Spleen (tissue), 11 donors: ENCODE data around the gene TMEM256. TPM values are rescaled to one million over a fixed set of nuclear protein-coding genes. Genes with fewer than 3 reads are reported as not detected.

Experiments
- DNase-seq: peaks from one replicate; pipeline ENCODE4 v3.0.0-alpha.2; 2020
- H3K27ac ChIP-seq, 8 donors: fragments of 200-600 bp; sonication (generic) in 7 of 8; 1 replicate in 4 of 8; 2 replicates in 4 of 8; pipeline versions ENCODE4 v1.5.0 to v1.8.0; 2016 to 2021; ENCODE audit warnings: inconsistent platforms in 4 of 8, mild to moderate bottlenecking in 4 of 8, moderate library complexity in 1 of 8
- H3K27me3 ChIP-seq, 7 donors: fragments of 200-600 bp; sonication (generic) in 6 of 7; replicated peaks in 1 of 7; 1 replicate in 4 of 7; 2 replicates in 3 of 7; pipeline versions ENCODE4 v1.5.0 to v1.8.0; 2016 to 2021; ENCODE audit warnings: inconsistent platforms in 3 of 7, mild to moderate bottlenecking in 1 of 7
- H3K36me3 ChIP-seq, 6 donors: fragments of 200-600 bp; sonication (generic) in 5 of 6; 1 replicate in 4 of 6; 2 replicates in 2 of 6; pipeline versions ENCODE4 v1.5.0 to v1.8.0; 2016 to 2021; ENCODE audit warnings: inconsistent platforms in 2 of 6
- H3K4me1 ChIP-seq, 6 donors: fragments of 200-600 bp; sonication (generic) in 5 of 6; 1 replicate in 3 of 6; 2 replicates in 3 of 6; pipeline versions ENCODE4 v1.5.0 to v1.8.0; 2016 to 2021; ENCODE audit warnings: inconsistent platforms in 3 of 6
- H3K4me3 ChIP-seq, 8 donors: fragments of 200-600 bp; sonication (generic) in 7 of 8; 1 replicate in 4 of 8; 2 replicates in 4 of 8; pipeline versions ENCODE4 v1.5.0 to v1.8.0; 2016 to 2021; ENCODE audit warnings: inconsistent platforms in 4 of 8, mild to moderate bottlenecking in 4 of 8, moderate library complexity in 2 of 8
- H3K9me3 ChIP-seq, 8 donors: fragments of 200-600 bp; sonication (generic) in 7 of 8; 1 replicate in 4 of 8; 2 replicates in 4 of 8; pipeline versions ENCODE4 v1.5.0 to v1.8.0; 2016 to 2021; ENCODE audit warnings: inconsistent platforms in 4 of 8
- POLR2A ChIP-seq, 3 donors: fragments of 450-650 bp; IDR thresholded peaks; one replicate each; pipeline ENCODE4 v1.5.1; 2017; ENCODE audit warnings: antibody characterized with exemption in 3 of 3, mild to moderate bottlenecking in 1 of 3
- POLR2AphosphoS5 ChIP-seq, 3 donors: sonication (generic); formaldehyde crosslinking; IDR thresholded peaks; one replicate each; pipeline ENCODE4 v1.5.1; 2017; ENCODE audit warnings: antibody characterized with exemption in 3 of 3
- WGBS, 5 donors: extraction: QIAGEN DNeasy Blood & Tissue Kit in 3 of 5; methylation state at CpG; one replicate each; pipeline versions ENCODE4 v1.1.5 to v1.1.7; 2013 to 2018; 5-methylcytosine and 5-hydroxymethylcytosine counted together
- intact Hi-C: fragments of 100-400 bp; cut with DNase I; formaldehyde crosslinking; loops from one replicate; pipeline ENCODE4 v1.15.0; 2023; ENCODE audit warnings: low total_unique reads
- polyA plus RNA-seq, 3 donors: library from polyadenylated mRNA; stranded (reverse); fragments of 200-250 nt; gene quantifications; one replicate each; pipeline ENCODE4 v1.2.1, GENCODE V29; 2013
- total RNA-seq, 7 donors: library from RNA; depleted of rRNA in 3 of 7; stranded (reverse); fragments of >200 nt in 3 of 7; fragmentation: NEBNext Ultra II Directional in 4 of 7; extraction: Animal tissue kit (Norgen Biotek cat#: 25700) in 4 of 7; gene quantifications; one replicate each; pipeline versions ENCODE4 v1.1.0 to v1.2.1, GENCODE V29; 2016 to 2021
- TF ChIP-seq, protein P1 (sequence below), 11 experiments: fragments of 200-600 bp in 7 of 11; fragments of 450-650 bp in 4 of 11; sonication (generic) in 4 of 11; IDR thresholded peaks in 8 of 11; conservative IDR thresholded peaks in 3 of 11; 1 replicate in 7 of 11; 2 replicates in 4 of 11; pipeline versions ENCODE4 v1.4.0 to v1.8.0; 2016 to 2021; ENCODE audit warnings: antibody characterized with exemption in 11 of 11, inconsistent platforms in 4 of 11, mild to moderate bottlenecking in 1 of 11
- donor health status: healthy with polysubstance abuse.
- donor health status: DM: no; HTN: no; CAD: no; lungs with moderate emphysema.
- donor health status: DM: no; HTN: no; CAD: no.
- donor health status: Bipolar disorder and iron deficiency.
- donor health status: healthy.
- donor health status: DM: no; HTN: no; CAD: no.
- donor health status: DM: yes; HTN: yes; CAD: no.

Gene TMEM256
- total and polyA plus RNA-seq, 10 donors: 39.1 to 193 (median 54.3) TPM

DNA sequence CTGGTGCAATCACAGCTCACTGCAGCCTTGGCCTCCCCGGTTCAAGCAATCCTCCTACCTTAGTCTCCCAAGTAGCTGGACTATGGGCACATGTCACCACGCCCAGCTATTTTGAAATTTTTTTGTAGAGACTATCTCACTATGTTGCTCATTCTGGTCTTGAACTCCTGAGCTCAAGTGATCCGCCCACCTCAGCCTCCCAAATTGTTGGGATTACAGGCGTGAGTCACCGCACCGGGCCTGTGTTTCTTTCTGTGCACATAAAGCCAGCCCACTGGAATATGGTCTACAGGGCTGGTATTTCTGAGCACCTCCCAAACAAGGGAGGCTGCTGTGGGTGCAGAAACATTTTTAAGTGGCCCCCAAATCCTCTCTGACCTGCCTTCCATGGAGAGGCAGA, 40.6 kb downstream of the TMEM256 start:
- intact Hi-C loops: no loop called here
- H3K4me3 ChIP-seq: no peak overlapping the region
- H3K9me3 ChIP-seq: no peaks in the 10 kb centered on the region
- H3K27me3 ChIP-seq: no peaks in the 10 kb centered on the region
- no peak overlapping the region for H3K27ac ChIP-seq
- DNase-seq: no peak
- TF ChIP-seq POLR2AphosphoS5 (IDR thresholded peaks at IDR 0.05): no peak
- no peak for TF ChIP-seq POLR2A (IDR thresholded peaks at IDR 0.05)
- TF ChIP-seq, protein P1, sequence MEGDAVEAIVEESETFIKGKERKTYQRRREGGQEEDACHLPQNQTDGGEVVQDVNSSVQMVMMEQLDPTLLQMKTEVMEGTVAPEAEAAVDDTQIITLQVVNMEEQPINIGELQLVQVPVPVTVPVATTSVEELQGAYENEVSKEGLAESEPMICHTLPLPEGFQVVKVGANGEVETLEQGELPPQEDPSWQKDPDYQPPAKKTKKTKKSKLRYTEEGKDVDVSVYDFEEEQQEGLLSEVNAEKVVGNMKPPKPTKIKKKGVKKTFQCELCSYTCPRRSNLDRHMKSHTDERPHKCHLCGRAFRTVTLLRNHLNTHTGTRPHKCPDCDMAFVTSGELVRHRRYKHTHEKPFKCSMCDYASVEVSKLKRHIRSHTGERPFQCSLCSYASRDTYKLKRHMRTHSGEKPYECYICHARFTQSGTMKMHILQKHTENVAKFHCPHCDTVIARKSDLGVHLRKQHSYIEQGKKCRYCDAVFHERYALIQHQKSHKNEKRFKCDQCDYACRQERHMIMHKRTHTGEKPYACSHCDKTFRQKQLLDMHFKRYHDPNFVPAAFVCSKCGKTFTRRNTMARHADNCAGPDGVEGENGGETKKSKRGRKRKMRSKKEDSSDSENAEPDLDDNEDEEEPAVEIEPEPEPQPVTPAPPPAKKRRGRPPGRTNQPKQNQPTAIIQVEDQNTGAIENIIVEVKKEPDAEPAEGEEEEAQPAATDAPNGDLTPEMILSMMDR (IDR thresholded peaks at IDR 0.05 in 8 of 11, conservative IDR thresholded peaks at IDR 0.05 in 3 of 11): no peak
- no peaks in the 10 kb centered on the region for H3K4me1 ChIP-seq
- no peaks in the 10 kb centered on the region for H3K36me3 ChIP-seq
- WGBS, 5 donors: 92 to 96% (median 94%) methylated on average over 6 of the region's 6 CpGs

DNA sequence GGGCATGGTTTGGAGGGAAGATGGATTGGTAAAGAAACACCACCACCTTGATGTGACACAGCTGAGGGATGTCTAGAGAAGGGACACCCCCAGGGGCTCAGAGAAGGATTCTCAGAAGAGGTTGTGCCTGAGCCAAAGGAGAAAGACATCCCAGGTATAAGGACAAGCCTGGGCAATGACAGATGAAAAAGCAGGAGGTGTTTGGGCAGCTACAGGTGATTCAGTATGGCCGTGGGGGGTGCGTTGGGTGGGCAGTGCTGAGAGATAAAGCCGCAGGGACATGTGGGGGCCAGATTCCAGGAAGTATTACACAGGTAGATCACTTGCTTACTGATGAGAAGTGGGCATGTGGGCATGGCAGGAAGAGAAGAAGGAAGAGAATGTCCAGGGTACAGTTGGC, 42.0 kb downstream of the TMEM256 start:
- H3K27ac ChIP-seq: no peak overlapping the region
- WGBS, 5 donors: 53 to 88% (median 64%) methylated on average over 3 of the region's 3 CpGs
- intact Hi-C loops: no loop called here
- H3K36me3 ChIP-seq: no peaks in the 10 kb centered on the region
- H3K4me3 ChIP-seq: no peak overlapping the region
- DNase-seq: no peak
- no peaks in the 10 kb centered on the region for H3K4me1 ChIP-seq
- no peak for TF ChIP-seq POLR2AphosphoS5 (IDR thresholded peaks at IDR 0.05)
- TF ChIP-seq, protein P1 (IDR thresholded peaks at IDR 0.05 in 8 of 11, conservative IDR thresholded peaks at IDR 0.05 in 3 of 11): no peak
- no peak for TF ChIP-seq POLR2A (IDR thresholded peaks at IDR 0.05)
- no peaks in the 10 kb centered on the region for H3K27me3 ChIP-seq
- no peaks in the 10 kb centered on the region for H3K9me3 ChIP-seq

DNA sequence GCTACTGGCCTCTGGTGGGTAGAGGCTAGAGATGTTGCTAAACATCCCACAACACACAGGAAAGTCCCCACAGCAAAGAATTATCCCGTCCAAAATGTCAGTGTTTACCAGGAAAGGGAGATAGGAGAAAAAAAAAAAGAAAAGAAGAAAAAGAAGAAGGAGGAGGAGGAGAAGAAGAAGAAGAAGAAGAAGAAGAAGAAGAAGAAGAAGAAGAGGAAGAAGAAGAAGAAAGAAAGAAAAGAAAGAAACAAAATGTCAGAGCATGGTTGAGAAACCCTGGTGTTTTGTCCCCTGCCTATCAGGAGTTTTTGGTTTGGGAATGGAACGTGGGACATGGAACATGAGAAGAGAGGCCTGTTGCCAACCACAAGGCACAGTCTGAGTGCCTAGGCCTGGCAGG, 46.5 kb downstream of the TMEM256 start:
- intact Hi-C loops: loop anchor here (5.0 to 10.0 kb wide), 2 partner anchors 80 to 157 kb away; partner anchors contain the start of genes FGF11 and TMEM102
- Histone ChIP-seq H3K27me3 (no peaks in the 10 kb centered on the region), H3K4me3 (no peak overlapping the region), H3K27ac (peak overlapping the region in 4 of 8 donors; percentile 26 to 65 (median 38)), H3K9me3 (no peaks in the 10 kb centered on the region), H3K4me1 (peaks cover 12 to 45% (median 28%) of the 10 kb centered on the region in 6 donors), H3K36me3 (no peaks in the 10 kb centered on the region)
- 55 to 93% (median 57%) methylated on average over 2 of the region's 2 CpGs for WGBS, 5 donors
- TF ChIP-seq, protein P1 (IDR thresholded peaks at IDR 0.05 in 8 of 11, conservative IDR thresholded peaks at IDR 0.05 in 3 of 11): no peak
- TF ChIP-seq POLR2A (IDR thresholded peaks at IDR 0.05) (no peak), POLR2AphosphoS5 (IDR thresholded peaks at IDR 0.05) (no peak)
- no peak for DNase-seq

DNA sequence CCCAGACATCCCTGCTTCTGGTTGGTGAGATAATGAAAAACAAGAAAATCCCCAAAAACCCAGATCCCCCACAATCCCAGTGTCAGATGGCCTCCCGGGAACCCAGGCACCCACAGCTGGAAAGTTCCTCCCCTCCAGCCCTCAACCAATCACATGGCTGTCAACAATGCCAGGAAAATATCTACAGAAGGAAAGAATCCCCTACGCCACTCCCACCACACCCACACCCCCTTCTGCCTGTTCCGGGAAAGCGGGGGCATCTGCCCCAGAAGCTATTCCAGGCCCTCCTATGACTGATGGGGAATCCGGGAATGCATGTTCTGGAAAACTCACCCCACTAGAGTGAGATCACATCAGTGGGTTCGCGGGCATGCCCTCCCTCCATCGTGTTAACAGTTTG, 47.1 kb downstream of the TMEM256 start:
- intact Hi-C loops: loop anchor here (5.0 to 10.0 kb wide), 2 partner anchors 81 to 158 kb away; partner anchors contain the start of genes FGF11 and TMEM102

More for the DNA sequence above, 47.1 kb downstream of the TMEM256 start:
- Histone ChIP-seq H3K4me1 (peaks cover 13 to 51% (median 32%) of the 10 kb centered on the region in 6 donors), H3K4me3 (peak overlapping the region in 1 of 8 donors; percentile 1), H3K36me3 (no peaks in the 10 kb centered on the region), H3K9me3 (no peaks in the 10 kb centered on the region), H3K27ac (peak overlapping the region in 7 of 8 donors; percentile 0 to 46 (median 26)), H3K27me3 (no peaks in the 10 kb centered on the region)
- no peak for DNase-seq
- 70 to 80% (median 77%) methylated on average over 8 of the region's 8 CpGs for WGBS, 5 donors
- TF ChIP-seq POLR2A (IDR thresholded peaks at IDR 0.05): no peak
- TF ChIP-seq, protein P1 (IDR thresholded peaks at IDR 0.05 in 8 of 11, conservative IDR thresholded peaks at IDR 0.05 in 3 of 11): no peak
- no peak for TF ChIP-seq POLR2AphosphoS5 (IDR thresholded peaks at IDR 0.05)
